ENCODE measurements around the gene PITPNC1.
A peak's percentile ranks its signal among the peaks of the same experiment; 100 is the strongest.
"Not testable (repeated sequence)": the region's sequence is repeated elsewhere in the genome, so short reads cannot be mapped to it uniquely, and the experiment has no call there.

Gene PITPNC1

DNA sequence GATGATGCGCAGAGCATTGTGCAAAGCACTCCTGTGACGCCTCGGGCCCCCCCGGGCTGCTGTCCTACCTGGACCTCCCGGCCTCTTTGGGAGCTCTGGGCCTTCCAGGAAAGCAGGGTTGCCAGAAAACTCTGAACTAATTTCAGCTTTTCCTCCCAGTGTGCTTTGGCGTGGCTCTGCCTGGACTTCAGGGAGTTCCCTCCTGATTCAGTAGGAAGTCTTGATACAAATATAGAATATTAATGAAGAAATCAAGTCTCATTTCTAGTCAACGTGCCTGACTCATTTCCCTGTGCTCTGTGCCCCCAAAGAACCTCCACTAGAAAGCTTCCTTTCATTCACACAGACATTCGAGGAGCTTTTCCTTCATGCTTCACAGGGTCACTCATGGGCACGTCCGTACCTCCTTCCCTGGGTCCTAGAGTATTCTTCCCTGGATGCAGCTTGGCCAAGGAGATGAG is 256.7 kb downstream of the PITPNC1 start:
- no peak for DNase-seq

DNA sequence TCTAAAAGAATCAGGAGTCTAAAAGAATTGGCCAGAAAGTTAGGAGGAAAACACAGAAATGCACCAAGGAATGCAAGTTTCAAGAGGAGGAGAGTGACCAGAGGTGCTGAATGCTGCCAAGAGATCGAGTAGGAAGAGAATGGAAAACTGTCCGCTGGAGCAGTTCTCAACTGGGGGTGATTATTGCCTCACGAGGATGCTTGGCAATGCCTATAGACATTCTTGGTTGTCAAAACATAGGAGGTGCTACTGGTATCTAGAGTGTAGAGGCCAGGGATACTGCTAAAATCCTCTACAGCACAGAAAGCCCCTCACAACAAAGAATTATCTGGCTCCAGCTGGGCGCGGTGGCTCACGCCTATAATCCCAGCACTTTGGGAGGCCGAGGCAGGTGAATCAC is 258.6 kb downstream of the PITPNC1 start:
- no peak for DNase-seq

DNA sequence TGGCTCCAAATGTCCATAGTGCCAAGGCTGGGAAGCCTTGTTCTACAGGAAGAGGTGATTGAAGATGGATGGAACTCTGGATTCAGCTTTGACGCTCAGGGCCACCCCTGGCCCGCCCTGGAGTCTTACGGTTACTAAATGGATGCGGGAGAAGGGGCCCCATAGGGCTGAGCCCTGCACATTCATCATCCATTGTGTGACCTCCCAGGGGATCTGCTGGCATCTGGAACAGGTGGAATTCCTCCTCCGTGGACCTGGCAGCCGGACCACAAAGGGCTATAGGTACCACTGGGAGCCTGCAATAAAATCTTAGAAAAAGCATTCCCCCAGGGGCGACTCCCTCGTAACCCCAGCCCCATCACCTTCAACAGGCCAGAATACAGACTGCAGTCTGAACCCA is 259.2 kb downstream of the PITPNC1 start:
- DNase-seq, result no peak

DNA sequence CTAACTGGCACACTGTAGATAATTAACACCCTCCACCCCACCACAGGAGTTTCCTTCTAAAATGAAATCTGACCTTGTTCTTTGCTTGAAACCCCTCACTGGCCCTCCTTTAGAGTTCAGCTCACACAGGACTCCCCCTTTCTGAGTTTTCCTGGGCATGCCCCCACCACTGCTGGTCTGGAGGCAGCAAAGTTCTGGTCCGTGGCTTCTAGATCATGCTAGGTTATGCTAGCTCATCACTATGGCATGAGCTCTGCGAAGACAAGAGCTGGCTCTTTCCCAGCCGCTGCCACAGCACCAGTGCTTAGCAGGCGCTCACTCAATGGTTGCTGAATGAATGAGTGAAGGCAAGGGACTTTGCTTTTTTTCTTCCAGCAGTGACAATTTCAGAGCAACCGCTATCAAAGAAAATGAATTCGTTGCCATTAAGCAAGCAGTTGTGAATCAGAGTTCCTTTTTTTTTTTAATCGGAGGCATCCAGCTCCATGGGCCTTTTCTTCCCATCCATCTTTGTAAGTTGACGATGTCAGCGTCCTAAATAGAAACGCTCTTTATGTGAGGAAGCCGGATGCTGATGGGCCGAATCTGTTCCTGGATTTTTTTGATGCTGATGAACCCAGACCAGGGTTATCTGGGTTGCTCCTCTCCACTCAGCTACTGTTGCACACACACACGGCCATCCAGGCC is 259.9 kb downstream of the PITPNC1 start:
- DNase-seq, result no peak

DNA sequence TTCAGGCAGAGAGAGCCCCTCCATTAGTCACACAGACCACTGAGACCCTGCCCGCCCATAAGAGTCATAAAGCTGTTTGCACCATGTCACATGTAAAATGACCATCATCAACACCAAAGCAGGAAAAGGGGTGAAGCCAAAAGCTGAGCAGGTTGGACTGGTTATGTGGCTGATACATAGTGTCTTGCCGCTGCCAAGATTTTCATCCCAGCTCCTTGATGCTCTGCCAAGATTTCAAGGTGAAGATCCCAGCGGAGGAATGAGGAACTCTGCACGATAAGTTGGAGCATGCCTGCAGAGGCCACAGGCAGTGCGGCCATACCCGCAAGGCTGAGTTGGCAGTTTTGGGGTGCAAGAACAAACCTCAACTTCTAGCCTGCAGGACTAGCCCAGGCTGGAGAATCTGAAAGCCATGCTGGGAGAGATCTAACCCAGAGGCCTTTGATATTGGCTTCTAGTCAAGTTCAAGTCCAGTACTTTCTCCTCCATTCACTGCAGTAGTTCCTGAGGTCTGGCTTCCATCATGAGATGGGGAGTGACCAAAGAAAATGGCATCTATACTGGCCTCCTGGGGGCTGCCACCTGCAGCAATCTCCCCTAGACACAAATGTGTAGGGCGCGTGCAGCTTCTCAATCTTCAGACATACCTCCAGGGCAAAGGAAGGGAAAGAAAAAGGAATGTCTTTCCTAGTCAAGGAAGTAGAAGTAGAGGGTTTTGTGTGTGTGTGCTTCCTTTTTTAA is 261.0 kb downstream of the PITPNC1 start:
- no peak for DNase-seq

DNA sequence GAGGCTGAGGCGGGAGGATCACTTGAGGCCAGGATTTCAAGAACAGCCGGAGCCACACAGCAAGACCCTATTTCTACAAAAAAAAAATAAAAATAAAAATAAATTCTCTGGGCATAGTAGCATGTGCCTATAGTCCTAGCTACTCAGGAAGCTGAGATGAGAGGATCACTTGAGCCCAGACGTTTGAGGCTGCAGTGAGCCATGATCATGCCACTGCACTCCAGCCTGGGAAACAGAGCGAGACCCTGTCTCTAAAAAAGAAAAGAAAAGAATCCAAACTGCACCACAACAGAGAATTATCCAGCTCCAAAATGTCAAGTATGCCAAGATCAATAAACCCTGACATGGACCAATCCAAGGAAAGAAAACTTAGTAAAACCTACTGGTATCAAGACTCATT is 261.8 kb downstream of the PITPNC1 start:
- DNase-seq, result no peak

DNA sequence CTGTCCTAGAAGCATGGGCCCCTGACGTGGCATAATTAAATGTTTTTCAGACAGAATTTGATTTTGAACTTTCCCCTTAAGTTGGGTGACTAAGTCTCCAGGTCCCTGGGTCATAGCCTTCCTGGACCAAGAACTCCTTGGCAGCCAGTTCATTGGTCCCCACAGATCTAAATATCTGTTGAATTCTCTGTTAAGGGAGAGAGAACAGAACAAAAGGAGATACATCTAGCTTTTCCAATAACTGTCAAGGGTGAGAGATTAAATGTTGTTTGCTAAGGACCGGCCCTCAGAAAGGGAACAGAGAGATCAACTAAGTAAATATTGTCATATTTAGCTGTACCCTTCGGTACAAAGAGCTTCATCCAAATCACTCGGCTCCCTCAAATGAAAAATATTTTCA is 262.5 kb downstream of the PITPNC1 start:
- DNase-seq, result no peak

DNA sequence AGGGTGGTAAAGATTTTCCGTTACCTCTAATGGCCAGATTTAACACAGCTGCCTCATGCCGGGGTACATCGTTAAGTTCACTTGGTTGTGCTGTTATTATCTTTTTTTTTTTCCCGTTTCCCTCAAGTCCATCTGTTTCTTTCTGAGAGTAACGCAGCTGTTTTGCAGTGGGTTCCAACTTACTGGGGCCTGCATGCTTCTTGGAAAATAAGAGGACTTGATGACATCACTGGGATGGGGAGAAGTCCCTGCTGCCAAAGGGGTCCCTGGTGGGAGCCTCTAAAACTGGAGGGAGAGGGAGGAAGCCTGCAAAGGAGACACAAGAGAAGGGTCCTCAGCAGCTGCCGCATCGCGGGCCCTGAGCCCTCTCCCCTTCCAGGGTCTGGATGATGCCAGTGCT is 262.9 kb downstream of the PITPNC1 start:
- no peak for DNase-seq

DNA sequence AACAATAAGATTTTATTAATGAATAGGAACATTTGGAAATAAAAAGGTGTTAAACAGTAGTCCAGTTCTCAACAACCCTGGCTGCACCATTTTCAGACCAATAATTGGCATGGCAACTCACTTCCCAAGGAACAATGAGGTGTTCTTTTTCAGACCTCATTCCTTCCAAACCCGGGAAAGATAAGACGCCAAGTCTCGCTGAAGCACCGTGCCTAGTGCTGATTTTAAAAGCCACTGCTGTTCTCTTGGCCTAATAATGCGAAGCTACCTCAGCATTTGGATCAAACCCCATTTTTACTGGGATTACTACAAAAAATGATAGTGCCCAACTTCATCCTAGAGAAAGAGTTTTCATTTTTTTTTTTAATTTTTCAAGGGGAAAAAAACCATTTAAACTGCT is 265.4 kb downstream of the PITPNC1 start:
- no peak for DNase-seq

DNA sequence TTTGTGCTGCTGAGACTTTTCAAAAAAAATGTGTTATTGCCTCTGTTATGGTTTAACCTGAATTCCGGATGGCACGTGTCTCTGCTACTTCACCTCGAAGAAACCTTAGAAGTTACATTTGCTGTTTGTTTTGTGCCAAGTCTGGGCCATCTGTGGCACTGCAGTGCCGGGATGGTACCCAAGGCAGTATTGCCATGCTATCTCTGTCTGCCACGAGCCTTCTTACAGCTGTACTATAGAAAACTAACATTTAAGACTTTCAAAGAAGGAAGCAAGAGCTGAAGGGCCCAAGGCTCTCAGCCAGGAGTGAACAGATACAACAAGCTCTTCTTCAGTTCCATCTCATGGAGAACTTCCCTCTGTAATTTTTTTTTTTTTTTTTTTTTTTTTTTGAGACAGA is 267.0 kb downstream of the PITPNC1 start:
- no peak for DNase-seq

DNA sequence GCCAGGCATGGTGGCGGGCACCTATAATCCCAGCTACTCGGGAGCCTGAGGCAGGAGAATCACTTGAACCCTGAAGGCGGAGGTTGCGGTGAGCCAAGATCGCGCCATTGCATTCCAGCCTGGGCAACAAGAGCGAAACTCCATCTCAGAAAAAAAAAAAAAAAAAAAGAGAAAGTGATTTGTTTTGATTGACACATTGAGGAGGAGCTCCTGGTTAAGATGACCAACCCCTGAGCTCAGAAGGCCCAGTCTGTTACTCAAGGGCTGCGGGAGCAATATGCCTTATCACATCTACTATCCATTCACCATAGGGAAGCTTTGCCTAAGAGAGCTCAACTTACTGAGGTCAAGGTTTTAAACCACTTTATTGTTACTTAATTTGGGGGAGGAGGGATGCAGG is 268.1 kb downstream of the PITPNC1 start:
- not testable (repeated sequence) for DNase-seq

DNA sequence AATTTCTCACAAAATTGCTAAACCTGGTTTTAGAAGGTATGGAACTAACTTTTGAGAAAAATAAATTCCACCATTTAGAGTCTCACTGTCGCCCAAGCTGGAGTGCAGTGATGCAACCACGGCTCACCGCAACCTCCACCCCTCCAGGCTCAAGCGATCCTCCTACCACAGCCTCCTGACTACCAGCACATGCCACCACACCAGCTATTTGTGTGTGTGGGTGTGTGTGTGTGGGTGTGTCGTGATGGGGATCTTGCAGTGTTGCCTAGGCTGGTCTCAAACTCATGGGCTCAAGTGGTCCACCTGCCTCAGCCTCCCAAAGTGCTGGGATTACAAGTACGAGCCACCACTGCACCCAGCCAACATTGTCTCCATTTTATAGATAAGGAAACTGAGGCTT is 269.4 kb downstream of the PITPNC1 start:
- no peak for DNase-seq

DNA sequence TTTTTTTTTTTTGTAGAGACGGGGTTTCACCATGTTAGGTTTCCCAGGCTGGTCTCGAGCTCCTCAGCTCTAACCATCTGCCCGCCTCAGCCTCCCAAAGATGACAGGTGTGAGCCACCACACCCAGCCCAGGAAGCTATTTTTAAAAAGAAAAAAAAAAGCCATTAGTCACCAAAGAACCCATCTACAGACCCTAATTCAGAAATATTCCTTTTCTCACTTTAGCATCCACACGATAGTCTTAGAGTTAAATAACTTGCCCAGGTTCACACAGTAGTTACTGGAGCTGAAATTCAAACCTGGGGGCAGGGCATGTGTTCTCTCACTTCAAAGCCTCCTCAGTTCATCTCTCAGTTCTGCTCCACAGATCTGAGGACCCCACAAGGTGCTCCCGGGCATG is 270.4 kb downstream of the PITPNC1 start:
- DNase-seq, result peak; percentile 46

DNA sequence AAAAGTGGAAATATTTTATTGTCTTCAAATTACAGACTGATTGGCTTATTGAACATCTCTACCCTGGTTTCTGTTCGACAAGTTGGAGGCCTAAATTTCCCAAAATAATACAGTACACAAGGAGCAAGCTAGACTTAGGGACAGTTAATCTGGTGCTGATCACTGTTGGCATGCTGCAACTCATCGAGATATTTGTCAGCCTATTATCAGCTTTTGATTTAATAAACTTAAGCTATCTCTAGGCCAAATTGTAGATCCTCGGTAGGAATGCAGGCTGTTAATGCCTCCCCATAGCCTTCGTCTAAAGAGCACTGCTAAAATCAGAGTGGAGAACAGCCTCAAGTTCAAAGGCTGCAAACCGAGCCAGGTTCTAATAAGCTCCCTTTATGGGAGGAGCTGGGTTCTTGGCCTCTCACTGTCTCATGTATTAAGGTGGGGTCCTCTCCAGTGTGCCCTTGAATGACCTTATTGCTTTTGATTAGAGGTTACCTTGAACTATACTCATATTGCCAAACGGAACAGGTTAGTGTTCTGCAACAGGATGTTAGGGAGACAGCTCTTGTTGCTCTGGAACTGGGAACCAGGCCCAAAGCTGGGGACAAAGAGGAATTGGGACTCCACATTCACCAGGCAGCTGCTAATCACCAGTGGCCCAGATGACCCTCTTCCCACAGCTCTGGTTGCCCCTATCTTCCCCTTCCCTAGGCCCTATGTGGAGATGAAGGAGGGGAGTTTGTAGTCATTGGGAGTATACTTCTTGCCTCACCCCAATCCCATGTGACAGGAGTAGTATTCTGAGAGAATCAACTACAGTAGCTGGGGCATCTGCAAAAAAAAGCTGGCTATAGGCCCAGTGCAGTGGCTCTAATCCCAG is 271.2 kb downstream of the PITPNC1 start:
- DNase-seq, result peak; percentile 41

DNA sequence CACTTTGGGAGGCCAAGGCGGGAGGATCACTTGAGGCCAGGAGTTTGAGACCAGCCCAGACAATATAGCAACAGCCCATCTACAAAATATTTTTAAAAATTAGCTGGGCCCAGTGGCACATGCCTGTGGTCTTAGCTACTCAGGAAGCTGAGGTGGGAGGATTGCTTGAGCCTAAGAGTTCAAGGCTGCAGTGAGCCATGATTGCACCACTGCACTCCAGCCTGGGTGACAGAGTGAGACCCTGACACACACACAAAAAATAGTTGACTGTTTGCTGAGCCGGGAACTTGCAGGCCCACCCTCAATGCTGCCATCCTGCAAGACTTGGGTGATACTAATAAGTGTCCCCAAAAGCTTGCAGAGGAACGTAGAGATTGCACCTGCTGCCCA is 271.8 kb downstream of the PITPNC1 start:
- not testable (repeated sequence) for DNase-seq

DNA sequence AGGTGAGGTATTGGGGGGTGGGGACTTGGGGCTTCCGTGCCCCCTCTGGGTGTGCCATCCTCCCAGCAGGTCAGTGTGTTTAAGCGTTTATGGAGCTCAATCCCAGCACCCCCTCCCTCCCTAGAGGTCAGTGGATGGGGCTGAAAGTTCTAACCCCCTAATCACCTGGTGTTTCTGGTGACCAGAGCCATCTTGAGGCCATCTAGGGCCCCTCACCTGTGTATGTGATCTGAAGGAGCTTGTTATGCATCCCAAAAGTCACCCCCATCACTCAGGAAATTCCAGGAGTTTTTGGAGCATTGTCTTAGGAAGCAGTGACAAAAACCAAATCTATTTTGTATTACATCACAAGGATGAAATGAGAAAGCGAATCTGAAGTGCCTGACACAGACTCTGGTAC is 272.8 kb downstream of the PITPNC1 start:
- DNase-seq, result peak; percentile 32

DNA sequence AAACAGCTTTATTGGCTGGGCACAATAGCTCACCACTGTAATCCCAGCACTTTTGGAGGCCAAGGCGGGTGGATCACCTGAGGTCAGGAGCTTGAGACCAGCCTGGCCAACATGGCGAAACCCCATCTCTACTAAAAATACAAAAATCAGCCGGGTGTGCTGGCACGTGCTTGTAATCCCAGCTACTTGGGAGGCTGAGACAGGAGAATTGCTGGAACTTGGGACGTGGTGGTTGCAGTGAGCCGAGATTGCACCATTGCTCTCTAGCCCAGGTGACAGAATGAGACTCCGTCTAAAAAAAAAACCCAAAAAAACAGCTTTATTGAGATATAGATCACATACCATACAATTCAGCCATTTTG is 274.1 kb downstream of the PITPNC1 start:
- DNase-seq, result peak; percentile 22

DNA sequence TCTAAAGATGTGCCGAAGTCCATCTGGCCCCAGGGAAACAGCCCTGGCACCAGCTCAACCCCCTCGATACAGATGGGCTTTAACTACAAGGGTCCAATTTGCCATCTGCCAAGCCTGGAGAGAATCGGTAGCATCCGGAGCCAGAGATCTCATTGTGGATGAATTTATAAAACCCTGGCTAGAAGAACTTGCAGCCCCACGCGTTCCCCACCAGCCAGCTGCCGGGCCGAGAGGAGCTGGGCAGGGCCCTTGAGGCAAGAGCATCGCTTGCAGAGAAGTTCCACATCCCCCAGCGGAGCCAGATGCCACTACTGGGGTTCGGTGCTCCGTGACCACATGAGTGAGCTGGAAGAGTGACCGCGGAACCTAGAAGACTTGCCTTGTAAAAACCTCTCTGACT is 275.4 kb downstream of the PITPNC1 start:
- no peak for DNase-seq

DNA sequence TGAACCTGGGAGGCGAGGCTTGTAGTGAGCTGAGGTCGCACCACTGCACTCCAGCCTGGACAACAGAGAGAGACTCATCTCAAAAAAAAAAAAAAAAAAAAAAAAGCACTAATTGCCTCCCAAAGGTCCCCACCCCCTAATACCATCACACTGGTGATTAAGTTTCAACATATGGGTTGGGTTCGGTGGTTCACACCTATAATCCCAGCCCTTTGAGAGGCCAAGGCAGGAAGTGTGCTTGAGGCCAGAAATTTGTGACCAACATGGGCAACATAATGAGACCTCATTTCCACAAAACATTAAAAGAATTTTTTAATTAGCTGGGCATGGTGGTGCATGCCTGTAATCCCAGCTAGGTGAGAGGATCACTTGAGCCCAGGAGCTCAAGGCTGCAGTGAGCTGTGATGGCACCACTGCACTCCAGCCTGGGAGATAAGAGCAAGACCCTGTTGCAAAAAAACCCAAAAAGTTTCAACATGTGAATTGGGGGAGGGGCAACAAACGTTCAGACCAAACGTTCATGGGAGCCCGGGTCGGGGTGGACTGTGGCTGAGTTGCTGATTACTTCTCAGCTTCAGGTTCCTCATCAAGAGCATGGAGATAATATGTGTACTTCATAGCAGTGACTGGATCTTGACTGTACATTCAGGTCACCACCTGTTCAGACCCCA is 278.5 kb downstream of the PITPNC1 start:
- no peak for DNase-seq

DNA sequence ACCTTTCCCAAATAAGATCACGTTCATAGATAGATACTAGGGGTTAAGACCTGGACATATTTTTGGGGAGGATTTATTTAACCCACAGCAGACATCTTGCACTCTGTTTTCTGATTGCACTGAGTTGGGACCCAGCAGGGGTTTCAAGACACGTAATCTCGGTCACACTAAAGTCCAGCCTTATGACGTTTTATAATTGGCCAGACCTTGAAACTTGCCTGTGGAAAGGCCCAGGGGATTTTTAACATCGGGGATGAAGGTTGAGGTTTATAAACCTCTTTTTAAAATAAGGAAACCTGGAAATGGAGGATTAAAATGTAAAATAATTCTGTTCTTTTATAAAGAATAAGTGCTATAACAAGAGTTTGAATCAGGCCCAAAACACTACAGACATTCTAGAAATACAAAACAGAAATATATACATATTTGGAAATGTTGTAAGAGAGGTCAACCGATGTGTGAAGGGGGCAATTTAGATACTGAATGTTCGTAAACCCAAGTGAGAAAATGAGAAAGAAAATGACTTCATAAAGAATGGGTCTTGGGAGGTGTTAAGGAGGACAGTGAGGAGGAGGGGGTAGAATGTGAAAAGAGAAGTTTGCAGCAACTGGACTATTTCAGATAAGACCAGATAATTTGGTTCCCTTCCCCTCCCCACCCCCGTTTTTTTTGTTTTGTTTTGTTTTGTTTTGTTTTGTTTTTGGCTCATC is 279.6 kb downstream of the PITPNC1 start:
- no peak for DNase-seq

DNA sequence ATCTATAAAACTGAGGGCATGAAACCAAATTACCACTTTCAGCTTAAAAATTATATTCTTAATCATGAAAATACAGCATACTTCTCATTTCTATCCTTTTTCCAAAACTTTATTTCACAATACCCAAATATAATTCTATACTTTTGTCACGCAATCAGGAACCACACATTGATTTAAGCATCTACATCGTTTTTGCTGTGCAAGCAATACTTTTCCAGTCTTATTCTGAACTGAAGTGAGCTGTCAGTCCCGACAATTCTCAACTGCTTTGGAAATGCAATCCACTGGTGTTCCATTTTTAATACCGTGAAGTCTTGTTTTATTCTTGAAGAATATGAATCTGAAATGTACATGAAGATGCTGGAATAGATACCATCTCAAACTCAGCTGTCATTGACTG is 280.5 kb downstream of the PITPNC1 start:
- no peak for DNase-seq

DNA sequence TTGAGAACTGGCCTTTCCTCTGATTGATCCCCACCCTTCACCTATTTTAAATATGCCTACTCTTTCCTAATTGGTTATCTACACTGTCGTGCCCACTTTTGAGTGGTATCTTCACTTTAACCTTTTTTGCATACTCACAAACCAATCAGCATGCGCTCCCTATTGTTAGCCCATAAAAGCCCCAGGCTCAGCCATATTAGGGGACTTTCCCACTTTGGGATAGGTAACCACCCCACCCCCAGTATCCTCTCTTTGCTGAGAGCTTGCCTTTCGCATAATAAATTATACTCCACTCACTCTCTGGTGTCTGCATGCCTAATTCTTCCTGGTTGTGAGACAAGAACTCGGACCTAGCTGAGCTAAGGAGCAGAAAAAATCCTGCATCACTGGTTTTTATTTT is 281.2 kb downstream of the PITPNC1 start:
- DNase-seq, result no peak

DNA sequence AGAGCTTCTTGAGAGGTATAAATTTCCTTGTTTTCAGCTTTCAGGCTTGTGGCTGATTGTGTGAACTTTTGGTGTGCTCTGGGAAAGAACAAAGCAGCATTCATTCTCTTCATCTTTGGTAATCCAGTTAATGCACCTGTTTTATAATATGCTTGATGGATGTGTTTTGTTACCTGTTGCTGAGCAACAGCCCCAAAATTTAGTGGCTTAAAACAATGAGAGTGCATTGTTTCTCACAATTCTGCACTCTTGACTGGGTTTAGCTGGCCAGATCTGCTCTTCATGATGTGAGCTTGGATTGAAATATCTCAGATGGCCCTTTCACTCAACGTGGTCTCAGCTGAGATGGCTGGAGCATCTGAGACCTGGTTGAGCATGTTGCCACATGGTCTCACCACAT is 281.9 kb downstream of the PITPNC1 start:
- DNase-seq, result no peak

Data from RPMI8226 (cell line).